Ectodermal cell (in vitro differentiated cells): ENCODE data around the gene DAGLB.

ENCODE experiments used
- H3K27ac ChIP-seq: 2 replicates; pipeline ENCODE4 v1.7.0; 2013; ENCODE audit warnings: mild to moderate bottlenecking, low read depth, low read length; ENCODE audit not compliant: insufficient read depth, poor library complexity, severe bottlenecking
- H3K27me3 ChIP-seq: 2 replicates; pipeline ENCODE4 v1.7.0; 2013; ENCODE audit warnings: mild to moderate bottlenecking, low read length; ENCODE audit not compliant: insufficient read depth, control insufficient read depth, poor library complexity, severe bottlenecking
- H3K36me3 ChIP-seq: one replicate; pipeline ENCODE4 v1.7.0; 2013; ENCODE audit warnings: low read length; ENCODE audit not compliant: control insufficient read depth, insufficient read depth
- H3K4me1 ChIP-seq: one replicate; pipeline ENCODE4 v1.7.0; 2013; ENCODE audit warnings: low read length; ENCODE audit not compliant: control insufficient read depth, insufficient read depth
- H3K4me3 ChIP-seq: 2 replicates; pipeline ENCODE4 v1.7.0; 2013; ENCODE audit warnings: low read depth, low read length, control low read depth; ENCODE audit not compliant: insufficient read depth
- H3K9me3 ChIP-seq: 2 replicates; pipeline ENCODE4 v1.7.0; 2013; ENCODE audit warnings: mild to moderate bottlenecking, low read length, moderate library complexity; ENCODE audit not compliant: control insufficient read depth
- WGBS, 2 experiments: methylation state at CpG; one replicate each; pipeline ENCODE4 v1.1.7; 2013; ENCODE audit warnings: missing lambda C conversion rate in 2 of 2; 5-methylcytosine and 5-hydroxymethylcytosine counted together

The DAGLB gene

DNA sequence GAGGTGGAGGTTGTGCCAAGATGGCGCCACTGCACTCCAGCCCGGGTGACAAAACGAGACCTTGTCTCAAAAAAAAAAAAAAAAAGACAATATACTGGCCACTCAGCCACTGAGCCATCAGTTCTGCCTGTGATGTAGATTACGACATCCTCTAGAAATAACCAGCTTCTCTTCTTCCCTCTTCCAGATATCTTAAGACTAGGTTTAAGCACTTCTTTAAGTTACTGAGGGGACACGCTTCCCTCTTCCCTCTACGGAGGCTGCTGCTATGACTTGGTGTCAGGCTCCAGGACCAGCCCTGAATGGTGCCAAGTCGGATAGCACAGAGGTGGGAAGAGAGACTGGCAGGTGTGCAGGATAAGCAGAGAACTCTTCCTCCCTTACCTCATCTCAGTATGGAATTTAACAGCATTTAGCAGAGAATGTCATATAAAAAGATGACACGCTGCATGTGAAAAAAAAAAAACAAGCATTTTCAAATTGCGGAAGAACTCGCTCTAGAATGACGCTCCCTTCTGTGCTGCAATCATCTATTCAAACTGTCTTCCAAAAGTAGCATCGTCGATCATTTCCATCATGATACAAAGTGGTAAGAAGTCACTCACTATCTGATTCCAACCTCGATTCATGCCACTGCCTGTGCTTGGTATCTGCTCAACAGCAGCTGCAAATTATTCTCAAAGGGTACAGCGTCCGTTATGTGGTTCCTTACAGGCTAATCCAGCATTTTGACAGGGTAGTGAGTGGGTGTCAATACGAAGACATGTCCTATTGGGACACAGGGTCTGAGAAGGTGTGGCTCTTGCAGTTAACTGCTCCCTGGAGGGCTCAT lies 13.8 kb downstream of the DAGLB start:
- peaks cover 3% of the 10 kb centered on the region for H3K36me3 ChIP-seq
- H3K4me1 ChIP-seq = no peaks in the 10 kb centered on the region
- no peaks in the 10 kb centered on the region for H3K9me3 ChIP-seq
- H3K27me3 ChIP-seq = no peaks in the 10 kb centered on the region
- no peak overlapping the region for H3K27ac ChIP-seq
- WGBS, 2 experiments = 95% methylated on average over 17 of the region's 17 CpGs
- no peak overlapping the region for H3K4me3 ChIP-seq

DNA sequence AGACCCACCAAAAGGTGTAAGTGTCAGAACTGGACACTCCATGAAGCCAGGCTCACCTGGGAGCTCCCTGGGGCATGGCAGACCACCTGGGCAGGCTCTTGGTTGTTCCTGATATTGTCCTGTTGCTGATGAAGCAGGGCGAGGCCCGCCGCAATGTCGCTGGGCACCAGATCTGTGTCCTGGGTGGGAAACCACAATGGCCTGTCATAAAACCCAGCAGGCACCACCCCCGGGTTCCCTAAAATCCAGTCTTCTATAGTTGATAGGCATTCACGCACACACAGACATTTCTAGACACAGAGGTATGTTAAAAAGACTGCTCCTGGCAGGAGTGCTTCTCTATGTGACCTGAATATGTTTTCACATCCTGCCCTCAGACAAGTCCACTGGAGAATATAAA lies 15.0 kb downstream of the DAGLB start:
- H3K27me3 ChIP-seq = no peaks in the 10 kb centered on the region
- peaks cover 3% of the 10 kb centered on the region for H3K36me3 ChIP-seq
- H3K27ac ChIP-seq = no peak overlapping the region
- whole genome bisulfite sequencing, 2 experiments = 92 to 97% methylated on average over 6 of the region's 6 CpGs
- H3K4me3 ChIP-seq = no peak overlapping the region
- H3K9me3 ChIP-seq = no peaks in the 10 kb centered on the region
- no peaks in the 10 kb centered on the region for H3K4me1 ChIP-seq

DNA sequence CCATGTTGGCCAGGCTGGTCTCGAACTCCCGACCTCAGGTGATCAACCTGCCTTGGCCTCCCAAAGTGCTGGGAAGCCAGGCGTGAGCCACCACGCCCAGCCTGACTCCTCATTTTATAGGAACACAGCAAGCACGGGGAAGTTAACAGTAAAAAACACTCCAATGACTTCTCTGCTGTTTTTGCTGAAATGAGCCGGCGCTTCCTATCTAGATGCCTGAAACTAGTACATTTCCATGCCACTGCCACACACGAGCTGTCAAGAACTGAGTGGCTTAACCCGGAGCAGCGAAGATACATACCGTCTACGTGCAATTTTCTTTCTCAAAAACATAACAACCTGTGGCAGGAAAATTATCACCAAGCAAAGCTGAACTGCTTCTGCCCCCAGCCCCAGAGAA lies 16.8 kb downstream of the DAGLB start:
- WGBS, 2 experiments = 93 to 94% methylated on average over 12 of the region's 12 CpGs
- H3K27ac ChIP-seq = no peak overlapping the region
- peaks cover 3% of the 10 kb centered on the region for H3K36me3 ChIP-seq
- H3K4me3 ChIP-seq = no peak overlapping the region
- H3K27me3 ChIP-seq = no peaks in the 10 kb centered on the region
- no peaks in the 10 kb centered on the region for H3K4me1 ChIP-seq
- no peaks in the 10 kb centered on the region for H3K9me3 ChIP-seq

DNA sequence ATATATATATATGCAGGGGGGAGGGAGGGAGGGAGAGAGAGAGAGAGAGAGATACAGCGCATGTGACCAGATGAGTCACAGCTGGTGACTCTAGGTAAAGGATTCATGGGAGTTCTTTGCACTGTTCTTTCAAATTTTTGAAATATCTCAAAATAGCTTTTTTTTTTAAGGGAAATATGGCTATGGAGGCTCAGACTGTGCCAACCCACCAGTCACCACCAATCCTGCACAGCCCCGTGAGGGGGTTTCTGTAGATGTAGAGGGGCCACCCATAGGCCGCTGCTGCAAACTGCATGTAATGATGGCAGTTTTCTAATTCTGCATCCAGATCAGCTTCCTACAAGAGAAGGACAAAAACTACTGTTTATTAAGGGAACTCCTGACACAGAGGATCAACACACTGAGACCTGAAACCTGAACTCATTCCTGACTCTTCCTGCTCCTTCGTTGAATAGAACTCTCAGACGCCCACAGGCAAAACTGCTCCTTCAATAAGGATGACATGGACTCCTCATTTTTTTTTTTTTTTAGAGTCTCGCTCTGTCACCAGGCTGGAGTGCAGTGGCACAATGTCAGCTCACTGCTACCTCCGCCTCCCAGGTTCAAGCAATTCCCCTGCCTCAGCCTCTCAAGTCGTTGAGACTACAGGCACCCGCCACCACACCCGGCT lies 17.3 kb downstream of the DAGLB start:
- H3K27ac ChIP-seq = no peak overlapping the region
- H3K27me3 ChIP-seq = no peaks in the 10 kb centered on the region
- H3K4me3 ChIP-seq = no peak overlapping the region
- no peaks in the 10 kb centered on the region for H3K4me1 ChIP-seq
- peaks cover 2% of the 10 kb centered on the region for H3K36me3 ChIP-seq
- H3K9me3 ChIP-seq = no peaks in the 10 kb centered on the region
- WGBS, 2 experiments = 86 to 94% methylated on average over 10 of the region's 10 CpGs

DNA sequence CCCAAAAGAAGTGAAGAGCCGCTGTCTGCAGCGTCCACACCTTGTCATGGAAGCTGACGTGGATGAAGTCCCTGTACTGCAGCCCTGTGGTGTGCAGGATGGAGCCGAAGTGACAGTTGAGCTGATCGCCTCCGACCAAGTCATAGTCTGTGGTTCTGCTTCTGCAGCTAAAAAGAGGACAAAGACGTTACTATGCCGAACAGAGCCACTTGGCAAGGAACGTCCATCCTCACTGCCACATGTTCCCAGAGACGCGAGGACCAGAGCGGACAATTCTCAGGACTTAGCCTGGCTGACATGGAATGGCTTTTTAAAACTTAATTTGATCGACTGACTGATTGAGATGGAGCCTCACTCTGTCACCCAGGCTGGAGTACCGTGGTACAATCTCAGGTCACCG lies 21.8 kb downstream of the DAGLB start:
- H3K27ac ChIP-seq = no peak overlapping the region
- 96 to 97% methylated on average over 15 of the region's 15 CpGs for WGBS, 2 experiments
- peaks cover 32% of the 10 kb centered on the region for H3K36me3 ChIP-seq

DNA sequence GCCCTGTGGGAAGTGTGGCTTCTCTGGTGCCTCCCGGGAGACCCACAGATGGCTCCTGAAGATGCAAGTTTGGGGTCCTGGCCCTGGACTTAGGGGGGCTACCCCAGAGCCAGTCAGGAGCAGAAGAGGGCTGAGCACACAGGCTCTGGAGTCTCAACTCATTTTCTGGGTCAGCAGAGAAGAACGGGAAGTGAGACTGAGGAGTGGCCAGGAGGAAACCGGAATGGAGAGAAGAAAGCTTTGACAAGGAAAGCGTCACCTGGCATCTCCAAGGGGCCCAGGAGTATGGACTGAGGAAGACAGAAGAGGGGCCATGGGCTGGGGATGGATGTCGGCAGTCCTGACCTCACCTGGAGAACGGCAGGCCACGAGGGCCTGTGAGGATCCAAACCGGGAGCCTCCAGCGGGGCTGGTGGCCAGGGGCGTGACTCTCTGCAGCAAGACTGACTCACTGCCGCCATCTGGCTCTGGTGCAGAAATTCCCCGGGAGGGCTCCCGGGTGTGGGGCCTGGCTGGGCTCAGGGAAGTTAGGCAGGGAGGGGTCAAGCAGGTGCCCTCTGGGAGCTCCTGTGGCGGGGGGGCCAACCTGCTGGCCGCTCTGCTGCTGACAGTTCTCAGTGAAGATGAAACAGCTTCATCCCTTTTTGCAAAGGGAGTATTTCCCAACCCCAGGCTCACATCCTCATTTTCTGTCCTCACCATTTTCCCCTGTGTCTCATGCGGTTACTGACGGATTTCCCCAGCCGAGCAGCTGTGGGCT lies 23.6 kb downstream of the DAGLB start:
- H3K4me3 ChIP-seq = no peak overlapping the region
- H3K36me3 ChIP-seq = peaks cover 38% of the 10 kb centered on the region
- H3K4me1 ChIP-seq = no peaks in the 10 kb centered on the region
- H3K9me3 ChIP-seq = no peaks in the 10 kb centered on the region
- no peak overlapping the region for H3K27ac ChIP-seq
- 92 to 93% methylated on average over 18 of the region's 18 CpGs for WGBS, 2 experiments
- H3K27me3 ChIP-seq = no peaks in the 10 kb centered on the region

More for the DNA sequence above, 21.8 kb downstream of the DAGLB start:
- Histone ChIP-seq H3K4me3 (no peak overlapping the region), H3K27me3 (no peaks in the 10 kb centered on the region), H3K4me1 (no peaks in the 10 kb centered on the region), H3K9me3 (no peaks in the 10 kb centered on the region)

DNA sequence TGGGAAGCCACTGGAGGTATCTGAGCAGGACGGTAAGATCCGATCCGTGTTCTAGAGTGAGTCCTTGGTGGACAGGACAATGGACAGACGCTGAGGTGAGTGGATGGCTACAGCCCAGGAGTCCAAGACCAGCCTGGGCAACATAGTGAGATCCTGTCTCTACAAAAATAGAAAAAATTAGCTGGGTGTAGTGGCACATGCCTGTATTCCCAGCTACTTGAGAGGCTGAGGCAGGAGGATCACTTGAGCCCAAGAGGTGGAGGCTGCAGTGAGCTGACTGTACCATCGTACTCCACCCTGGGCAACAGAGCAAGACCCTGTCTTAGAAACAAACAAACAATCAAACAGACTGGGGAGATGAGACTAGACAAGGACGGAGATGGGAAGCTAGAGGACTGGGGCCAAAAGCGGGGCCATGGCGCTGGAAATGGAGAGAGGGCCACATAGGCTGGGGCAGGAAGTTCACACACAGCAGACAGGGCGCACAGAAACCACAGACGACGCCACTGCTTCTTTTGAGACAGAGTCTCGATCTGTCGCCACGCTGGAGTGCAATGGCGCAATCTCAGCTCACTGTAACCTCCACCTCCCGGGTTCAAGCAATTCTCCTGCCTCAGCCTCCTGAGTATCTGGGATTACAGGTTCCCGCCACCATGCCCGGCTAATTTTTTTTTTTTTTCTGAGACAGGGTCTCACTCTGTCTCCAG lies 24.7 kb downstream of the DAGLB start:
- no peak overlapping the region for H3K27ac ChIP-seq
- no peaks in the 10 kb centered on the region for H3K9me3 ChIP-seq
- H3K36me3 ChIP-seq = peaks cover 38% of the 10 kb centered on the region
- H3K4me1 ChIP-seq = no peaks in the 10 kb centered on the region
- no peaks in the 10 kb centered on the region for H3K27me3 ChIP-seq
- WGBS, 2 experiments = 95% methylated on average over 18 of the region's 18 CpGs
- no peak overlapping the region for H3K4me3 ChIP-seq

DNA sequence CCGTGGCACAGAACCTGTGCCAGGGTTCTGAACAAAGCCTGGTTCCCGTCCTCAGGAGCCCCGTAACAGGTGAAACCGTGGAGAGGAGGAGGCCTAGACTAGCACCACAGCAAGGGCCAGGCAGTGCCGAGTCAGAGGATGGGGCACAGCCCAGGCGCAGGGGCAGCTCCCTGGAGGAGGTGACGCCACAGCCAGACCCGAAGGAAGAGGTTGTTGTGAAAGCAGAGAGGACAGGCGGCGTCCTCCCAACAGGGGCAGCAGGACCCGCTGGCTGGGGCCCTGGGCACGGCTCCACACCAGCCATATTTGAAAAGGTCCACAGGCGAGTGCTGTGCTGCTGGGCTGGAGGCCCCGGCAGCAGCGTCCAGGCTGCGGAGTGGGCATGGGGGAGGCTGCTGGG lies 25.7 kb downstream of the DAGLB start:
- H3K27ac ChIP-seq = no peak overlapping the region
- H3K4me1 ChIP-seq = no peaks in the 10 kb centered on the region
- H3K9me3 ChIP-seq = no peaks in the 10 kb centered on the region
- H3K4me3 ChIP-seq = no peak overlapping the region
- WGBS, 2 experiments = 92 to 94% methylated on average over 16 of the region's 16 CpGs
- H3K27me3 ChIP-seq = no peaks in the 10 kb centered on the region
- H3K36me3 ChIP-seq = peaks cover 40% of the 10 kb centered on the region

DNA sequence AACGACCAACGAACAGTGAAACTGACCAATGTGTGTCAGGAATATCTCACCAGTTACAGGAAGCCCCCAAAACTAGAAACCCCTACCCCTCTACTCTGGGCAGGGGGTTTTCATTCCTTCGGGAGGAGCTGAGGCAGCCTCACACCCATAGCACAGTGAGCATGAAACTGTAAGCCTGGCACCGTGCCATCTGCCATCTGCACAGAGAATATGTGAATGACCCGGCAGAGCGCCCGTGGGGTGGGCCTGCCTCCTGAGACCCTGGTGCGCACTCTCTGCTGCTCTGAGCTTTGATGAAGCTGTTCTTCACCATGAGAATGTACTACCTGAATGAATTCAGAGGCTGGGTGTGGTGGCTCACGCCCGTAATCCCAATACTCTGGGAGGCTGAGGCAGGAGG lies 27.1 kb downstream of the DAGLB start:
- H3K4me1 ChIP-seq = no peaks in the 10 kb centered on the region
- no peak overlapping the region for H3K27ac ChIP-seq
- peaks cover 50% of the 10 kb centered on the region for H3K36me3 ChIP-seq
- H3K4me3 ChIP-seq = no peak overlapping the region
- H3K9me3 ChIP-seq = no peaks in the 10 kb centered on the region
- no peaks in the 10 kb centered on the region for H3K27me3 ChIP-seq
- 94 to 97% methylated on average over 10 of the region's 10 CpGs for WGBS, 2 experiments
